H9 (cell line): Measurements from ENCODE around the gene KDM5B. TPM values are rescaled to one million over a fixed set of nuclear protein-coding genes. Genes with fewer than 3 reads are reported as not detected.

Source experiments
- DNase-seq: peaks from one replicate; pipeline ENCODE4 v3.0.0-alpha.2; 2017
- H2AFZ ChIP-seq: one replicate; pipeline ENCODE4 v1.6.1; 2013; ENCODE audit warnings: mild to moderate bottlenecking, low read length, control low read depth, moderate library complexity
- H2AK5ac ChIP-seq: 2 replicates; pipeline ENCODE4 v1.6.1; 2013; ENCODE audit warnings: low read length, control low read depth, mixed read lengths; ENCODE audit not compliant: insufficient read length
- H2BK120ac ChIP-seq: one replicate; pipeline ENCODE4 v1.6.1; 2013; ENCODE audit warnings: low read depth, mild to moderate bottlenecking, low read length, control low read depth, inconsistent platforms; ENCODE audit not compliant: poor library complexity, severe bottlenecking
- H2BK12ac ChIP-seq: 2 replicates; pipeline ENCODE4 v1.6.1; 2013; ENCODE audit warnings: low read length, control low read depth, mixed read lengths, low read depth; ENCODE audit not compliant: insufficient read length
- H2BK15ac ChIP-seq: 2 replicates; pipeline ENCODE4 v1.6.1; 2013; ENCODE audit warnings: low read depth, low read length, control low read depth
- H2BK20ac ChIP-seq: one replicate; pipeline ENCODE4 v1.6.1; 2013; ENCODE audit warnings: low read depth, mild to moderate bottlenecking, low read length, control low read depth, inconsistent platforms; ENCODE audit not compliant: poor library complexity, severe bottlenecking
- H2BK5ac ChIP-seq: 2 replicates; pipeline ENCODE4 v1.6.1; 2013; ENCODE audit warnings: low read length, control low read depth, mixed read lengths; ENCODE audit not compliant: insufficient read length
- H3K14ac ChIP-seq: 2 replicates; pipeline ENCODE4 v1.6.1; 2013; ENCODE audit warnings: low read length, control low read depth; ENCODE audit not compliant: insufficient read depth
- H3K18ac ChIP-seq: 2 replicates; pipeline ENCODE4 v1.6.1; 2013; ENCODE audit warnings: low read depth, mild to moderate bottlenecking, mixed read lengths, low read length, control low read depth; ENCODE audit not compliant: insufficient read length
- H3K23ac ChIP-seq: 2 replicates; pipeline ENCODE4 v1.6.1; 2013; ENCODE audit warnings: low read length, control low read depth, mixed read lengths, low read depth; ENCODE audit not compliant: insufficient read length
- H3K23me2 ChIP-seq: 2 replicates; pipeline ENCODE4 v1.6.1; 2013; ENCODE audit warnings: low read depth, mild to moderate bottlenecking, mixed read lengths, low read length, control low read depth; ENCODE audit not compliant: insufficient read length, poor library complexity, severe bottlenecking
- H3K27ac ChIP-seq: 2 replicates; pipeline ENCODE4 v1.5.1; 2013; ENCODE audit warnings: low read length, control low read depth, mixed read lengths, low read depth; ENCODE audit not compliant: insufficient read length
- H3K27me3 ChIP-seq: 2 replicates; pipeline ENCODE4 v1.6.1; 2013; ENCODE audit warnings: low read length, control low read depth, inconsistent platforms; ENCODE audit not compliant: insufficient read depth
- H3K4ac ChIP-seq: 2 replicates; pipeline ENCODE4 v1.6.1; 2013; ENCODE audit warnings: low read depth, mild to moderate bottlenecking, control low read depth, inconsistent platforms, low read length, moderate library complexity
- H3K4me1 ChIP-seq: 2 replicates; pipeline ENCODE4 v1.6.1; 2013; ENCODE audit warnings: low read length, control low read depth, inconsistent platforms; ENCODE audit not compliant: insufficient read depth
- H3K4me2 ChIP-seq: 2 replicates; pipeline ENCODE4 v1.6.1; 2013; ENCODE audit warnings: low read length, control low read depth, mixed read lengths; ENCODE audit not compliant: insufficient read length, insufficient read depth
- H3K56ac ChIP-seq: 2 replicates; pipeline ENCODE4 v1.6.1; 2013; ENCODE audit warnings: low read depth, mild to moderate bottlenecking, mixed read lengths, low read length, control low read depth; ENCODE audit not compliant: insufficient read length
- H3K79me1 ChIP-seq: 2 replicates; pipeline ENCODE4 v1.6.1; 2013; ENCODE audit warnings: low read depth, mild to moderate bottlenecking, moderate library complexity, low read length, control low read depth, inconsistent platforms; ENCODE audit not compliant: insufficient read depth, poor library complexity, severe bottlenecking
- H3K79me2 ChIP-seq: 2 replicates; pipeline ENCODE4 v1.6.1; 2013; ENCODE audit warnings: low read length, control low read depth, inconsistent platforms; ENCODE audit not compliant: insufficient read depth
- H3K9ac ChIP-seq: 2 replicates; pipeline ENCODE4 v1.6.1; 2013; ENCODE audit warnings: low read length, control low read depth, mixed read lengths; ENCODE audit not compliant: insufficient read length; ENCODE audit errors: extremely low read depth
- H3K9me3 ChIP-seq: one replicate; pipeline ENCODE4 v1.6.1; 2013; ENCODE audit warnings: low read depth, low read length, inconsistent platforms; ENCODE audit not compliant: control insufficient read depth
- H3T11ph ChIP-seq: one replicate; pipeline ENCODE4 v1.6.1; 2013; ENCODE audit warnings: mild to moderate bottlenecking, low read length, control low read depth, inconsistent platforms
- H4K20me1 ChIP-seq: one replicate; pipeline ENCODE4 v1.6.1; 2013; ENCODE audit not compliant: control insufficient read depth, insufficient read length, insufficient read depth
- H4K5ac ChIP-seq: 2 replicates; pipeline ENCODE4 v1.6.1; 2013; ENCODE audit warnings: low read depth, mild to moderate bottlenecking, mixed read lengths, low read length, control low read depth; ENCODE audit not compliant: insufficient read length
- H4K8ac ChIP-seq: replicated peaks from 2 replicates; pipeline ENCODE4 v1.6.1; 2013; ENCODE audit warnings: low read length, control low read depth, mixed read lengths, low read depth; ENCODE audit not compliant: insufficient read length
- H4K91ac ChIP-seq: 2 replicates; pipeline ENCODE4 v1.6.1; 2013; ENCODE audit warnings: low read depth, mild to moderate bottlenecking, moderate library complexity, mixed read lengths, low read length, control low read depth; ENCODE audit not compliant: insufficient read length
- H3K27ac Mint-ChIP-seq, 3 experiments: 2 replicates in 2 of 3; 3 replicates in 1 of 3; pipeline ENCODE4 v1.8.0; 2020 to 2021; ENCODE audit warnings: mixed read lengths in 3 of 3, mild to moderate bottlenecking in 1 of 3, moderate library complexity in 1 of 3
- H3K27me3 Mint-ChIP-seq: 2 replicates; pipeline ENCODE4 v1.8.0; 2021; ENCODE audit warnings: low read depth, mild to moderate bottlenecking, moderate library complexity, mixed read lengths
- H3K36me3 Mint-ChIP-seq, 3 experiments: 2 replicates in 2 of 3; 3 replicates in 1 of 3; pipeline ENCODE4 v1.8.0; 2020 to 2021; ENCODE audit warnings: low read depth in 3 of 3, mixed read lengths in 3 of 3; ENCODE audit not compliant: insufficient read depth in 1 of 3
- H3K4me1 Mint-ChIP-seq, 2 experiments: 2 replicates each; pipeline ENCODE4 v1.8.0; 2020; ENCODE audit warnings: mixed read lengths in 2 of 2
- H3K4me3 Mint-ChIP-seq, 2 experiments: 2 replicates in 1 of 2; 3 replicates in 1 of 2; pipeline ENCODE4 v1.8.0; 2020 to 2021; ENCODE audit warnings: mild to moderate bottlenecking in 2 of 2, mixed read lengths in 2 of 2, moderate library complexity in 1 of 2
- H3K9me3 Mint-ChIP-seq, 2 experiments: 2 replicates in 1 of 2; 3 replicates in 1 of 2; pipeline ENCODE4 v1.8.0; 2020; ENCODE audit warnings: mild to moderate bottlenecking in 2 of 2, mixed read lengths in 2 of 2, moderate library complexity in 1 of 2
- WGBS: extraction: QIAGEN DNeasy Blood & Tissue Kit; methylation state at CpG from one replicate; pipeline ENCODE4 v1.1.7; 2013; ENCODE audit warnings: missing lambda C conversion rate, low lambda C conversion rate, mixed read lengths; ENCODE audit not compliant: insufficient read length; ENCODE audit errors: extremely low coverage; 5-methylcytosine and 5-hydroxymethylcytosine counted together
- total RNA-seq: library from RNA; stranded (reverse); gene quantifications from 2 replicates; pipeline ENCODE4 v1.2.1, GENCODE V29; 2021
- TF ChIP-seq, protein P1 (sequence below): fragments of 200-600 bp; sonication (generic); conservative IDR thresholded peaks from 3 replicates; pipeline ENCODE4 v1.8.0; 2021; ENCODE audit warnings: antibody characterized with exemption, mild to moderate bottlenecking

Gene KDM5B
- total RNA-seq, 1 experiment from 2014 or later, result 210 TPM

DNA sequence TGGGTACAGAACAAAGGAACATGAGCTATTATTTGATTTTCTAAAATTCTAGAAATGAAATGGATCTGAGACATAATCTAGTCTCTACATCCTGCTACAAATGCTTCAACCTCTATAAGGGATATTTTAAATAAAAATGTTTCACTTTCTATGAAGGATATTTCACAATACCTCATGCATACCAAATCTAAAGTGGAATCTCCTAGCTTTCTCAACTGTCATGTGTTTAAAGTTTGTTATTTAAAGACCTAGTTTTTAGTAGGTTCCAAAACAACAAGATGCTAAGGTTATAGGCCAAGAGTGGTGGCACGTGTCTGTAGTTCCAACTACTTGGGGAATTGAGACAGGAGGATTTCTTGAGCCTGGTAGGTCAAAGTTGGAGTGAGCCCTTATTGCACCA, 47.6 kb downstream of the KDM5B start:
- H3K4me1 Mint-ChIP-seq, result no peaks in the 10 kb centered on the region
- no CpG with 5 or more reads among the region's 1 CpG for WGBS
- no peak overlapping the region for H2BK12ac ChIP-seq
- no peak overlapping the region for H3K4me2 ChIP-seq
- no peak overlapping the region for H3K4me3 Mint-ChIP-seq
- TF ChIP-seq, protein P1, sequence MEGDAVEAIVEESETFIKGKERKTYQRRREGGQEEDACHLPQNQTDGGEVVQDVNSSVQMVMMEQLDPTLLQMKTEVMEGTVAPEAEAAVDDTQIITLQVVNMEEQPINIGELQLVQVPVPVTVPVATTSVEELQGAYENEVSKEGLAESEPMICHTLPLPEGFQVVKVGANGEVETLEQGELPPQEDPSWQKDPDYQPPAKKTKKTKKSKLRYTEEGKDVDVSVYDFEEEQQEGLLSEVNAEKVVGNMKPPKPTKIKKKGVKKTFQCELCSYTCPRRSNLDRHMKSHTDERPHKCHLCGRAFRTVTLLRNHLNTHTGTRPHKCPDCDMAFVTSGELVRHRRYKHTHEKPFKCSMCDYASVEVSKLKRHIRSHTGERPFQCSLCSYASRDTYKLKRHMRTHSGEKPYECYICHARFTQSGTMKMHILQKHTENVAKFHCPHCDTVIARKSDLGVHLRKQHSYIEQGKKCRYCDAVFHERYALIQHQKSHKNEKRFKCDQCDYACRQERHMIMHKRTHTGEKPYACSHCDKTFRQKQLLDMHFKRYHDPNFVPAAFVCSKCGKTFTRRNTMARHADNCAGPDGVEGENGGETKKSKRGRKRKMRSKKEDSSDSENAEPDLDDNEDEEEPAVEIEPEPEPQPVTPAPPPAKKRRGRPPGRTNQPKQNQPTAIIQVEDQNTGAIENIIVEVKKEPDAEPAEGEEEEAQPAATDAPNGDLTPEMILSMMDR, result no peak
- no peak overlapping the region for H2AFZ ChIP-seq
- no peak overlapping the region for H3K4ac ChIP-seq
- no peak overlapping the region for H3T11ph ChIP-seq
- no peaks in the 10 kb centered on the region for H3K23me2 ChIP-seq
- no peaks in the 10 kb centered on the region for H3K27me3 Mint-ChIP-seq
- peaks cover 45 to 91% (median 87%) of the 10 kb centered on the region in 3 experiments; a peak in 6 of 7 replicates for H3K36me3 Mint-ChIP-seq
- H3K56ac ChIP-seq, result no peak overlapping the region
- H3K9me3 Mint-ChIP-seq, result no peaks in the 10 kb centered on the region
- H3K18ac ChIP-seq, result no peak overlapping the region
- no peaks in the 10 kb centered on the region for H4K20me1 ChIP-seq
- DNase-seq, result no peak
- no peak overlapping the region for H4K8ac ChIP-seq
- H2BK15ac ChIP-seq, result no peak overlapping the region
- H2BK5ac ChIP-seq, result no peak overlapping the region
- no peaks in the 10 kb centered on the region for H3K79me2 ChIP-seq
- H3K9me3 ChIP-seq, result no peaks in the 10 kb centered on the region
- no peak overlapping the region for H3K27ac Mint-ChIP-seq
- H3K79me1 ChIP-seq, result peaks cover 3% of the 10 kb centered on the region
- no peak overlapping the region for H2BK20ac ChIP-seq
- no peak overlapping the region for H2BK120ac ChIP-seq
- H3K4me1 ChIP-seq, result no peaks in the 10 kb centered on the region
- H2AK5ac ChIP-seq, result no peak overlapping the region
- H3K27ac ChIP-seq, result no peak overlapping the region
- no peak overlapping the region for H4K5ac ChIP-seq
- no peak overlapping the region for H3K14ac ChIP-seq
- no peak overlapping the region for H3K9ac ChIP-seq
- H3K23ac ChIP-seq, result no peak overlapping the region
- H4K91ac ChIP-seq, result no peak overlapping the region
- H3K27me3 ChIP-seq, result no peaks in the 10 kb centered on the region
